Measurements from ENCODE around the gene DNASE1. TPM values are rescaled to one million over a fixed set of nuclear protein-coding genes. Genes with fewer than 3 reads are reported as not detected.

DNASE1 gene
- total RNA-seq, 1 donor from 2014 or later, result 23.1 TPM

DNA sequence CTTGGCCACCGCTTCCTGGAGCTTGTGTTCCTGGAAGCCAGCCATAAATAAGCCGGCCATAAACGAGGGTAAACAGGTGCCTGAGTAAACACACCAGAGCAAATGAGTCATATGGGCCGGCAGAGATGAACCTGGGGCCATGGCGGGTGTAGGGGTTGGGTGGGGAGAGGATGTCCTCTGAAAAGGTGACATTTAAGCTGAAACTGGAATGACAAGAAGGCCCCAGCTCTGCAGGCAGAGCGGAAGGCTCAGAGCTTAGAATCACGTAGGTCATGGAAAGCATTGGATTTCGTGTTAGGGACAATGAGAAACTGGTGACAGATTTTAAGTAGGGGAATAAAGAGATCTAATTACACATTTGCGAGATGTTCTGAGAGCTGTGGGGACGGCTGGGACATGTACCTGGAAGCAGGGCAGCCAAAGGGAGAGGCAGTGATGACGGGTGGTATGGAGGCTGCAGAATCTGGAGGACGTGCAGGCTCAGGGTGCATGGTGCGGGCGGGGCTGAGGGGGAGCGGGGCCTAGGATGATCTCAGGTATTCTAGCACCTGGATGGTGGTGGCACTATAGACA is 8.1 kb upstream of the DNASE1 start:
- no peak overlapping the region for H3K4me3 Mint-ChIP-seq (ENCODE audit: unreplicated experiment)
- peak; percentile 67 for DNase-seq (ENCODE audit: extremely low spot score, unreplicated experiment)
- H3K36me3 Mint-ChIP-seq (ENCODE audit: unreplicated experiment), result peaks cover 2% of the 10 kb centered on the region
- TF ChIP-seq, protein P1, sequence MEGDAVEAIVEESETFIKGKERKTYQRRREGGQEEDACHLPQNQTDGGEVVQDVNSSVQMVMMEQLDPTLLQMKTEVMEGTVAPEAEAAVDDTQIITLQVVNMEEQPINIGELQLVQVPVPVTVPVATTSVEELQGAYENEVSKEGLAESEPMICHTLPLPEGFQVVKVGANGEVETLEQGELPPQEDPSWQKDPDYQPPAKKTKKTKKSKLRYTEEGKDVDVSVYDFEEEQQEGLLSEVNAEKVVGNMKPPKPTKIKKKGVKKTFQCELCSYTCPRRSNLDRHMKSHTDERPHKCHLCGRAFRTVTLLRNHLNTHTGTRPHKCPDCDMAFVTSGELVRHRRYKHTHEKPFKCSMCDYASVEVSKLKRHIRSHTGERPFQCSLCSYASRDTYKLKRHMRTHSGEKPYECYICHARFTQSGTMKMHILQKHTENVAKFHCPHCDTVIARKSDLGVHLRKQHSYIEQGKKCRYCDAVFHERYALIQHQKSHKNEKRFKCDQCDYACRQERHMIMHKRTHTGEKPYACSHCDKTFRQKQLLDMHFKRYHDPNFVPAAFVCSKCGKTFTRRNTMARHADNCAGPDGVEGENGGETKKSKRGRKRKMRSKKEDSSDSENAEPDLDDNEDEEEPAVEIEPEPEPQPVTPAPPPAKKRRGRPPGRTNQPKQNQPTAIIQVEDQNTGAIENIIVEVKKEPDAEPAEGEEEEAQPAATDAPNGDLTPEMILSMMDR (IDR thresholded peaks at IDR 0.05), result no peak
- H3K4me1 Mint-ChIP-seq (ENCODE audit: unreplicated experiment), result peaks cover 25% of the 10 kb centered on the region
- H3K27me3 Mint-ChIP-seq (ENCODE audit: unreplicated experiment), result no peaks in the 10 kb centered on the region
- no peaks in the 10 kb centered on the region for H3K9me3 Mint-ChIP-seq (ENCODE audit: unreplicated experiment)
- H3K27ac Mint-ChIP-seq (ENCODE audit: unreplicated experiment), result no peak overlapping the region

DNA sequence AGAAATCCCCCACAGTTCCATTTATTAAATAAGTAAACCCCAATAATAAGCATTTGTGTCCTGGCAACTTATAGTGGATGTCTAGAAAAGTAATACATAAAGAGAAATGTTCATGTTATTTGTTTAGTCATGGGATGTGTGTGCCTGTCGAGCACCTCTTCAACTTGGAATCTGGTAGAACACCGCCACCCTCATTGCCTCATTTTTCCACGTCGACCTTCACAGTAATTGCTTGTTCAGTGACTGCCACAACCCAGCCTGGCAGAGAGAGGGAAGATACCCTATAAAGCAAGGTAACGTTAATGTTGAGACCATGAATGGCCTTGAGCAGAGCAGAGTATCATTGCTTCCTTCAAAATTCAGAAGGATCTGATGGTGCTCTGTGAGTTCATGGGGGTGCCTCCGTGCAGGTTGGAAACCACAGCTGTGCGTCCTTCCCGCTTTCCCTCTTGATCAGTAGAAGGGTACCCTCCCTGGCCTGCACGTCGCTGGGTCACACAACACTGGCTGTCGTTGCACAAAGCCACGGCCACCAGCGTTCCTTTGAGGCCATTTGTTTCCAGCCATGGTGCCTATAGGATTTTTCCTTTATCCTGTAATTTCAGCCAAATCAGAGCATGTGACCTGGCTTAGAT is 3.7 kb upstream of the DNASE1 start:
- Mint-ChIP-seq H3K27ac (ENCODE audit: unreplicated experiment) (no peak overlapping the region), H3K27me3 (ENCODE audit: unreplicated experiment) (no peaks in the 10 kb centered on the region), H3K4me1 (ENCODE audit: unreplicated experiment) (peaks cover 6% of the 10 kb centered on the region), H3K9me3 (ENCODE audit: unreplicated experiment) (no peaks in the 10 kb centered on the region), H3K36me3 (ENCODE audit: unreplicated experiment) (peaks cover 6% of the 10 kb centered on the region), H3K4me3 (ENCODE audit: unreplicated experiment) (no peak overlapping the region)
- TF ChIP-seq, protein P1 (IDR thresholded peaks at IDR 0.05), result no peak
- peak; percentile 62 for DNase-seq (ENCODE audit: extremely low spot score, unreplicated experiment)

- no peaks in the 10 kb centered on the region for H3K27me3 Mint-ChIP-seq (ENCODE audit: unreplicated experiment)
- H3K4me3 Mint-ChIP-seq (ENCODE audit: unreplicated experiment), result no peak overlapping the region
- no peaks in the 10 kb centered on the region for H3K4me1 Mint-ChIP-seq (ENCODE audit: unreplicated experiment)
- peaks cover 7% of the 10 kb centered on the region for H3K36me3 Mint-ChIP-seq (ENCODE audit: unreplicated experiment)
- DNase-seq (ENCODE audit: extremely low spot score, unreplicated experiment), result peak; percentile 67
- TF ChIP-seq, protein P1 (IDR thresholded peaks at IDR 0.05), result no peak
- no peak overlapping the region for H3K27ac Mint-ChIP-seq (ENCODE audit: unreplicated experiment)
- H3K9me3 Mint-ChIP-seq (ENCODE audit: unreplicated experiment), result no peaks in the 10 kb centered on the region
Measured at GRCh38 chr16:3651461-3652372, 2.8 kb upstream of the DNASE1 start.

GRCh38 chr16:3652373-3653195 is 1.9 kb upstream of the DNASE1 start:
- no peak overlapping the region for H3K27ac Mint-ChIP-seq (ENCODE audit: unreplicated experiment)
- DNase-seq (ENCODE audit: extremely low spot score, unreplicated experiment), result peak; percentile 73
- H3K4me3 Mint-ChIP-seq (ENCODE audit: unreplicated experiment), result no peak overlapping the region
- TF ChIP-seq, protein P1 (IDR thresholded peaks at IDR 0.05), result no peak
- no peaks in the 10 kb centered on the region for H3K27me3 Mint-ChIP-seq (ENCODE audit: unreplicated experiment)
- no peaks in the 10 kb centered on the region for H3K9me3 Mint-ChIP-seq (ENCODE audit: unreplicated experiment)
- H3K4me1 Mint-ChIP-seq (ENCODE audit: unreplicated experiment), result no peaks in the 10 kb centered on the region
- peaks cover 14% of the 10 kb centered on the region for H3K36me3 Mint-ChIP-seq (ENCODE audit: unreplicated experiment)

Measured in osteocyte (in vitro differentiated cells).